Right cardiac atrium (tissue), 5 donors: Measurements from ENCODE around the gene KCNK10. TPM values are rescaled to one million over a fixed set of nuclear protein-coding genes. Genes with fewer than 3 reads are reported as not detected.

Experiments used
- ATAC-seq, 2 donors: fragments of 200-7000 bp; cut with Tn5 transposase; one replicate each; pipeline versions ENCODE4 v1.8.0 to v1.9.1; 2020; ENCODE audit warnings: moderate library complexity in 2 of 2, mild to moderate bottlenecking in 1 of 2
- DNase-seq, 3 donors: peaks; one replicate each; pipeline ENCODE4 v3.0.0-alpha.2; 2020
- H3K27ac ChIP-seq: one replicate; pipeline ENCODE4 v1.5.1; 2013; ENCODE audit warnings: mild to moderate bottlenecking, low read length, control low read depth, moderate library complexity
- H3K27me3 ChIP-seq: one replicate; pipeline ENCODE4 v1.6.1; 2013; ENCODE audit not compliant: control insufficient read depth, insufficient read depth
- H3K4me1 ChIP-seq: one replicate; pipeline ENCODE4 v1.6.1; 2013; ENCODE audit warnings: low read length; ENCODE audit not compliant: control insufficient read depth, insufficient read depth
- H3K4me3 ChIP-seq: one replicate; pipeline ENCODE4 v1.5.1; 2013; ENCODE audit warnings: low read length, control low read depth
- H3K9me3 ChIP-seq: one replicate; pipeline ENCODE4 v1.6.1; 2013; ENCODE audit warnings: low read length; ENCODE audit not compliant: control insufficient read depth
- WGBS: extraction: QIAGEN DNeasy Blood & Tissue Kit; methylation state at CpG from one replicate; pipeline ENCODE4 v1.1.7; 2013; 5-methylcytosine and 5-hydroxymethylcytosine counted together
- intact Hi-C, 4 donors: fragments of 100-400 bp; cut with DNase I; formaldehyde crosslinking; loops; one replicate each; pipeline versions ENCODE4 v1.11.0 to v1.14.0; 2022 to 2023
- polyA plus RNA-seq: library from polyadenylated mRNA; stranded (reverse); fragments of 200-250 nt; gene quantifications from one replicate; pipeline ENCODE4 v1.2.3, GENCODE V29; 2013
- total RNA-seq, 4 donors: library from RNA; stranded (reverse); fragmentation: NEBNext Ultra II Directional; extraction: Animal tissue kit (Norgen Biotek cat#: 25700); gene quantifications; one replicate each; pipeline ENCODE4 v1.2.1, GENCODE V29; 2021
- donor health status: healthy with polysubstance abuse.
- donor health status: DM: no; HTN: yes; CAD: no.
- donor health status: DM: no; HTN: no; CAD: no.
- donor health status: DM: no; HTN: yes; CAD: no; lungs with severe emphysema.
- donor health status: DM: yes; HTN: yes; CAD: no.

Gene KCNK10
- total and polyA plus RNA-seq, 5 donors, result not detected

DNA sequence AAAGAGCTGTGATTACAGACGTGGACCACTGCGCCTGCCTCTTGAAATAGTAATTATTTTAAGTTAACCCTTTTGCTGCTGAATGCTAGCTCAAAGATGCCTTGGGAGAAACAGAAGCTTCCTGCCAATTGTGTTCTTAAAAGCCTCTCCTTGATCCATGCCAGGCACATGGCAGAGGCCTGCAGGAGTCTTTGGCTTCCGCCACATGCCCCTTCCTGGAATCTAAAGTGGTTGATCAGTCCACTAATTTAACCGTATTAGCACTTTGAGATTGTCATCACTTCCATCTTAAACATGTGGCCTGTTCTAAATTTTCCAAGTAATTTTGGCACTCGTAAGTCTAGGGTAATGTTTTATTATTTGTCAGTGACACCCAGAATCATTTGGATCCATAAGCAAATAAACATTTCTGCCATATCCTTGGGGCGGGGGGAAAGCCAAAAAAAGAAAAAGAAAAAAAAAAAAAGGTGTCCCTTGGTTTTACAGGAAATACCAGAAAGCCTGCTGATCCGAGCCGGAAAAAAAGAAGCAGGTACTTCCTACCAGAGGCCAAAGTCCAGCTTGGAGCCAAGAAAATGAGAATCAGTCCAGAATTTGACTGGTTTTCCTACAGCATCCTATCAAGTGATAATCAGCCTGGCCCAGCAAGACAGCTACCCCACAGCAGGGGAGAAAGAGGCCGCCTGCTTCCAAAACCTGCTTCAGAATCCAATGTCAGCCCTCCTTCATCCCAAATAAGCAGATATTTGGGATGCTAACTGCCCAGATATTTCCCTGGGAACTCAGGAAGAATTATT is 104.8 kb downstream of the KCNK10 start:
- Histone ChIP-seq H3K27ac (no peak overlapping the region), H3K4me3 (no peak overlapping the region), H3K27me3 (no peaks in the 10 kb centered on the region), H3K4me1 (no peaks in the 10 kb centered on the region), H3K9me3 (no peaks in the 10 kb centered on the region)
- intact Hi-C loops, result no loop called here
- WGBS, result 56% methylated on average over 9 of the region's 9 CpGs
- DNase-seq, result no peak
- ATAC-seq, result no peak

DNA sequence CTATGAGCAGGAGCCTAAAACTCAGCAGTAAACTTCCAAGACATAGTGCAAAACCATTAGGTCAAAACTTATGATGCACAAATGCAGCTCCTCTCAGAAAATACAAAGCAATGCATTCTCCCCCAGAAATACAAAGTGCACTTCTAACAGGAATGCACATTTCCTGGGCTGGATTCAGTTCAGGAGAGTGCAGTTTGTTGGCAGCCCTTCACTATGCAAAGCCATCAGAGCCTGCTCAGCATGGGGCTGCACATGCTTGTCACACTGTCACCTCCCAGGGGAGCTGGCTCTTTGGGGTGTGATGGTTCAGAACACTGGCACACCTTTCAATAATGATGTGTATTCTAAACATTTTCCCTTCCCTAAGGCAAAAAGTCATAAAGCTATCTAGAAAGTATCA is 110.4 kb downstream of the KCNK10 start:
- H3K4me1 ChIP-seq, result no peaks in the 10 kb centered on the region
- intact Hi-C loops, result no loop called here
- no peaks in the 10 kb centered on the region for H3K27me3 ChIP-seq
- DNase-seq, result no peak
- ATAC-seq, result no peak
- no peak overlapping the region for H3K4me3 ChIP-seq
- no peaks in the 10 kb centered on the region for H3K9me3 ChIP-seq
- no peak overlapping the region for H3K27ac ChIP-seq

DNA sequence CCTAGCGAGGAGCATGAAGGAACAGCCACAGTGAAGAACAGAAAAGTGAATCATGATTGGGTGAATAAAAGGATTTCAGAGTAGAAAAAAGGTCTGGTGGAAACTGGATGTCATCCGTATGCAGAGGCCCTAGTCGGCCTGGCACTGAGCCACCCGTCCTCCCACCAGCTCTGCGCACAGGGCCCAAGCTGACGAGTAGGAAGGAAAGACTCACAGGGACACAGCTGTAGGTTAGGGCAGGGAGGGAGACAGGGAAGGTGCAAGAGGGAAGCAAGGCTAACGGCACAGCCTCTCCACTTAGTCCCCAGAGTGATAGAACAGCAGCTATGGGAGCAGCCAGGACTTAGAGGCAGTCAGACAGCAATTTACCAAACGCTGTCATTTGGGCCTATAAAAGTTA is 112.6 kb downstream of the KCNK10 start:
- 47% methylated on average over 8 of the region's 8 CpGs for WGBS
- Histone ChIP-seq H3K4me3 (no peak overlapping the region), H3K9me3 (no peaks in the 10 kb centered on the region), H3K27me3 (no peaks in the 10 kb centered on the region), H3K4me1 (no peaks in the 10 kb centered on the region), H3K27ac (no peak overlapping the region)
- ATAC-seq (no peak), DNase-seq (peak in 1 of 3 donors; percentile 72)
- intact Hi-C loops, result no loop called here

DNA sequence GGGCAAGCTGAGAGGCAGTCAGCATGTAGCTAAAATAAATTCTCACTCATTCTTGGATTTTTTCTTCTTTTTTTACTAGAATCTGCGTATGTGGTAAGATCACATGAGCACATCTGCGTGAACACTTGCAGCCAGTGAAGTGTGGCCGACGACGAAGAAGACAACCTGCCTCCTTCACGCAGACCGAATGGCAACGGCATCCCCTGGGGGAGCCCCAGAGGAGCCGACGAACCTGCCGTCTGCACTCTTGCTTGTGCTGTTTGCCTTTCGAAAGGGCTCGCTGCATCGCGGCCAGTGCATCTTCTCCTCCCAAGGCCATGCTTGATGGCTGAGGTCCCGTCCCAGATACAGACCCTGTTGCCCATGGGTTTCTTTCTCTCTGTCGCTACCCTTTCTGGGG is 113.8 kb downstream of the KCNK10 start:
- no peaks in the 10 kb centered on the region for H3K27me3 ChIP-seq
- no peak overlapping the region for H3K27ac ChIP-seq
- intact Hi-C loops, result no loop called here
- no peaks in the 10 kb centered on the region for H3K4me1 ChIP-seq
- WGBS, result 63% methylated on average over 17 of the region's 17 CpGs
- DNase-seq, result no peak
- no peaks in the 10 kb centered on the region for H3K9me3 ChIP-seq
- ATAC-seq, result no peak
- H3K4me3 ChIP-seq, result no peak overlapping the region

DNA sequence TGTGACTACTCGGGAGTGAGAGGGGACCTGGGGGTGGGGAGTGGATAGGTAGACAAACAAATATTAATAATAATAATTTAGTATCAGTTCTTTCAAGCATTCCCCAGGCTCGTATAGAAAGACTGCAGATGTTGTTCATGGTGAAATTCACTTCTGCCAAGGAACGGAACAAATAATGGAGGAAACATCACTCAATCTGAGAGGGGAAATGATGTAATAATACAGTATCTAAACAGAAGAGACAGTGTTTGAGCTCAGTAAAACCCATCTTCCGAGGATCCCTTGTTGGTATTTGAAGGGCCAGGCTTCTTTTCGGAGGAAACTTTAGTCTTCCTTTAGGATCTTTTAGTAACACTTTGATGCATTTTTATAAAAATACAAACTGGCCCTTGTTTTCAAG is 114.2 kb downstream of the KCNK10 start:
- Histone ChIP-seq H3K9me3 (no peaks in the 10 kb centered on the region), H3K27me3 (no peaks in the 10 kb centered on the region), H3K4me1 (no peaks in the 10 kb centered on the region), H3K27ac (no peak overlapping the region), H3K4me3 (no peak overlapping the region)
- WGBS, result 25% methylated on average over 5 of the region's 5 CpGs
- ATAC-seq (no peak), DNase-seq (no peak)
- intact Hi-C loops, result no loop called here

DNA sequence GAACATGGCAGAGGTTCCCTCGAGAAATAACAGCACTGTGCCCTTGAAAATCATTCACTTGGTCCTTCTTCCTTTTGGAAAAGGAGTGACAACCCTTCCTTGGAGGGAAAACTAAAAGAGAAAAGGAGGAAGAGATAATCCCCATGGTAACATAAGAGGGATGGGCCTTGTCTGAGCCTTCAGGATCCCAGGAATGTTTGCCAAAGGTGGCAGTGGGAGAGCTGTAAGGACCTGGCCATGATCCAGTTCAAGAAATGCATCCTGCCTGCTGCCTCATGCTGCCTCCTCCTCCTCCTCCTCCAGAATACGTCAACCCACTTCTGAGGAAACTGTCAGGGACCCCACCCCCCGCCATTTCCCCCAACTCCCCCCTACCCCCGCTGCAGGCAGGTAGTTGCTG is 118.8 kb downstream of the KCNK10 start:
- Histone ChIP-seq H3K9me3 (no peaks in the 10 kb centered on the region), H3K27me3 (no peaks in the 10 kb centered on the region), H3K4me3 (no peak overlapping the region), H3K27ac (no peak overlapping the region), H3K4me1 (no peaks in the 10 kb centered on the region)
- ATAC-seq, result no peak
- DNase-seq, result no peak
- 38% methylated on average over 4 of the region's 4 CpGs for WGBS
- intact Hi-C loops, result no loop called here

DNA sequence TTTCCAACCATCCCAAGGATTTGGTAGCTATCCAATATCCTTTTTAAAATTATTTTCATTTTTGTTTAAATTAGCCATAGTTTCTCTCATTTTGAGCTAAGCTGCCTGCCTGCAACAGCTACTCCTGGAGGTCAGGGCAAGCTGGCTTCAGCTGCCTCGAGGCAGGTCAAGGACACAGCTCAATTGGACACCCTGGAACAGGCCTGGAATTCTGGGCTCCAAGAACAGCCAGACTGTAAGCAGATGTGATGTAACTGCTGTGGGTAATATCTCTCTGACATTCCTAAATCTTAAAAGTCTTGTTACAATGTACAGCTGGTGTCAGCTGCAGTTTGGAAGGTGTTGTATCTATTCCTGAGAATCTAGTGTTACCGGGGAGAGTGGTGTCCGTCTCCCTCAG is 119.8 kb downstream of the KCNK10 start:
- WGBS, result 44% methylated on average over 3 of the region's 3 CpGs
- ATAC-seq, result no peak
- Histone ChIP-seq H3K27ac (no peak overlapping the region), H3K9me3 (no peaks in the 10 kb centered on the region), H3K4me3 (no peak overlapping the region), H3K27me3 (no peaks in the 10 kb centered on the region), H3K4me1 (no peaks in the 10 kb centered on the region)
- intact Hi-C loops, result no loop called here
- peak in 1 of 3 donors; percentile 51 for DNase-seq

DNA sequence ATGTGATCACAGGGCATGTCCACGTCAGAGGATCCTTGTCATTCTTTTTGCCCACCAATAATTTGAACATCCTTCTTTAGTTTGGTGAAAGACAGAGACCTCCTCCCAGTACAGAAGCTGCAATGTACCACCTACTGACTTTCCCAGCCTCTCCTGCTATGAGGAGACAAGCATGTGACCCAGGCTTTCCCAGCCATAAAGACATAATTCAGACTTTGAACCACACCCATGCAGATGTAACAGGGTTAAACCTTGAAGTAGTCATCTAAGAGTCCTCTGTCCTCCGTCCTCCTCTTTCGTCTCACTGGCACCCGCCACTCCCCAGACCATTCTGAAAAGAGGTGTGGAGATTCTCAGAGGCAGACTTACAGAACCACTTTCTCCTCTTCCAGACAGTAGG is 120.8 kb downstream of the KCNK10 start:
- ATAC-seq (no peak), DNase-seq (no peak)
- no peak overlapping the region for H3K4me3 ChIP-seq
- no peaks in the 10 kb centered on the region for H3K9me3 ChIP-seq
- no peaks in the 10 kb centered on the region for H3K4me1 ChIP-seq
- no peaks in the 10 kb centered on the region for H3K27me3 ChIP-seq
- no peak overlapping the region for H3K27ac ChIP-seq
- intact Hi-C loops, result no loop called here
- WGBS, result 90% methylated on average over 4 of the region's 4 CpGs

DNA sequence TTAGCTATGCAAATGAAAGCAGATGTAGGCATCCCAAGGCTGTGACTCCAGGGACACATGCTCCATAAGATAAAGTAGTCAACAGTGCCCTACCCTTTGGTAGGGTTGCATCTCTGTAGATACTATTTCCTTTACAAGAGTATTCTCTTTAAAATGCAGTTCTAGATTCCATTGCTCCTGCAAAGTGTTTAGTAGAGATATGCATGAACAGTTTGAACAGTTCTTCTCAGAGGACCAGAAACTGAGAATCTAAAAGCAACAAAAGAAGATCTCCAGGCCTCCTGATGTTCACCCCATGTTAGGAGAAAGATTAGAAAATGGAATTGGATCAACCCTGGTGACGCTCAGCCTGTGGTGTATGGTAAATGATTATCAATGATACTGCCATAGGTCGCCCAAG is 121.2 kb downstream of the KCNK10 start:
- Histone ChIP-seq H3K9me3 (no peaks in the 10 kb centered on the region), H3K27me3 (no peaks in the 10 kb centered on the region), H3K4me1 (no peaks in the 10 kb centered on the region), H3K4me3 (no peak overlapping the region), H3K27ac (no peak overlapping the region)
- intact Hi-C loops, result no loop called here
- DNase-seq, result no peak
- WGBS, result 87% methylated on average over 2 of the region's 2 CpGs
- ATAC-seq, result no peak

DNA sequence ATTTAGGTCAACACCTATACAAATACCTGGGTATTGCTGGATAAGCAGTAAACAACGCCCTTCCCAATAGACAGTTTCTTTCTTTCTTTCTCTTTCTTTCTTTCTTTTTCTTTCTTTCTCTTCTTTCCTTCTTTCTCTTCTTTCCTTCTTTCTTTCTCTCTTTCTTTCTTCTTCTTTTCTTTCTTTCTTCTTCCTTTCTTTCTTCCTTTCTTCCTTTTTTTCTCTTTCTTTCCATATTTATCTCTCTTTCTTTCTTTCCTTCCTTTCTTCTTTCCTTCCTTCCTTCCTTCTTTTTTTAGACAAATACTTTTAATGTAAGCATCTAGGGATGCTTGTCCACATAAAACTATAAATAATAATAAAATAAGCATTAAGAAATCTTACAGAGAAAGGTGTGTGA is 123.2 kb downstream of the KCNK10 start:
- Histone ChIP-seq H3K27ac (no peak overlapping the region), H3K4me3 (no peak overlapping the region), H3K4me1 (no peaks in the 10 kb centered on the region), H3K27me3 (no peaks in the 10 kb centered on the region), H3K9me3 (no peaks in the 10 kb centered on the region)
- no peak for DNase-seq
- ATAC-seq, result no peak
- intact Hi-C loops, result no loop called here
- WGBS, result 93% methylated on average over 1 of the region's 1 CpG

DNA sequence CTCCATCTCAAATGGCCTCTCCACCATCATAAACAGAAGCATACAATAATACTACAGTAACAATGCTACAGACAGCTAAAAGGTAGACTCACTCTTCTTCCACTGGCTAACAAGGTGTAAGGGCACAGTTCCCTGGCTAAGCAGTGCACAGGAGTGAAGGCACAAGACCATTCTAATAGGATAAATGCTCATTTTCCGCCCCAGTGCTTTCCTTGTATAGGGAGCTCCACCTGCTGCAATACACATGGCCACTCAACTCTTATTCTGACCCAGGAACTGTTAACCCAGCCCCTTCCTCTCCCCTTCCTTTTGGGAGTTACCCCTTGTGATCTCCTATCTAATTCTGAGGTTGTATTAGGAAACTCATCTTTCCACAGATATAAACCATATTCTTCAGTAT is 124.6 kb downstream of the KCNK10 start:
- Histone ChIP-seq H3K27ac (no peak overlapping the region), H3K4me3 (no peak overlapping the region), H3K27me3 (no peaks in the 10 kb centered on the region), H3K9me3 (no peaks in the 10 kb centered on the region), H3K4me1 (no peaks in the 10 kb centered on the region)
- DNase-seq (no peak), ATAC-seq (no peak)
- intact Hi-C loops, result no loop called here
- 90% methylated on average over 1 of the region's 1 CpG for WGBS

DNA sequence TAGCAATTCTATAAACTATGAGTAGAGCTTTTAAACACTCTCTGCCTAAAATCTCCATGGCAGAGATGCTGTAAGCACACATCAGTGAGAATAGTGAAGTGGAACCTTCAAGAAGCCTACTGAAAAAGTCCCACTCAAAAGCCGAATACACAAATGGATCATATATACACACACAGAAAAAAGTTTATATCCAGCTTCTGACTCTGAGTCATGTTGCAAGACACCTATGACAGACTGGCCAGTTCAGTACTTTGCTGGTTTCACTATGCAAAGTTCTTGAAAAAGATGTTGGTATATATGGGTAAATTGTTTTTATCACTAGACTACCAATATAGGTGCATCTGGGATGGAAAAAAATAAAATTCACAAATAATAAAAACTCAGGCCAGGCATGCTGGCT is 126.1 kb downstream of the KCNK10 start:
- DNase-seq (no peak), ATAC-seq (no peak)
- no peaks in the 10 kb centered on the region for H3K27me3 ChIP-seq
- H3K9me3 ChIP-seq, result no peaks in the 10 kb centered on the region
- no peak overlapping the region for H3K4me3 ChIP-seq
- no peaks in the 10 kb centered on the region for H3K4me1 ChIP-seq
- 97% methylated on average over 1 of the region's 1 CpG for WGBS
- H3K27ac ChIP-seq, result no peak overlapping the region
- intact Hi-C loops, result no loop called here
